ENCODE measurements around the gene BSPRY. TPM values are rescaled to one million over a fixed set of nuclear protein-coding genes. Genes with fewer than 3 reads are reported as not detected.

The BSPRY gene
- total and polyA plus RNA-seq, 2 experiments from 2014 or later, result 6.1 to 12.0 TPM

DNA sequence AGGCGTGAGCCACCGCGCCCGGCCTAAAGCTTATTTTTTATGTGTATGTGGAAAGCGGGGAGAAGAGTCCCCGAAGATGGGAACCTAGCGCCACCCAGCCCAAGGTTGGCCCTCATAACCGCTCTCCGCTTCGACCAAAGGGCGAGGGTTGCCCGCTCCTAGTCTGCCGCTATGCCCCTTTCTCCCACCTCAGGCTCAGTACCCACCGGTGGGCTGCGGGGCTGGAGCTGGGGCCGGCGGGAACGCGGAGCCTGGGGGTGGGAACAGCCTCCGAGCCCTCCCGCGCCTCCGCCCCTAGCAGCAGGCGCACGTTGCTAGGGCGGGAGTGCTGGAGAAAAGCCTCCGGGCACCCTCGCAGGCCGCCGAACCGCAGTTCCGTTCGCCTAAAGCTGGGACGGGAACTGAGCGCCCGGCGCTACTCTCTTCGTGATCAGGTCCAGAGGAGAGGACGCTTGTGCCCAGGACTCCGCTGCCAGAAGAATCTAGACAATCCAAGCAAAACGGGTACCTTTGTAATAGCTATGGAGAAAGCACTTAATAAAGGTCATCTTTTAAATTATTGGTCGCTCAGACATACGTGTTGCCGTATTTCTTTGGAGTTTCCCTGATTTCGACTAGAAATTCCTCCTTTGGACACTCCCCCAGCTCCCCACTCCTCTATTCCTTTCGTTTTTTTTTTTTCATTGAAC is 9.2 kb upstream of the BSPRY start, which contains the start of gene WDR31:
TSS of gene WDR31 (minus strand) at position 265 of the 689 bp plus-strand sequence. CDS start 8,253 bp downstream, outside the sequence.
- DNase-seq (ENCODE audit: low spot score), result peak; percentile 92
- peak within 1 kb of the TSS; percentile 84 for H2AFZ ChIP-seq
- no peaks in the 10 kb centered on the region for H3K27me3 ChIP-seq

DNA sequence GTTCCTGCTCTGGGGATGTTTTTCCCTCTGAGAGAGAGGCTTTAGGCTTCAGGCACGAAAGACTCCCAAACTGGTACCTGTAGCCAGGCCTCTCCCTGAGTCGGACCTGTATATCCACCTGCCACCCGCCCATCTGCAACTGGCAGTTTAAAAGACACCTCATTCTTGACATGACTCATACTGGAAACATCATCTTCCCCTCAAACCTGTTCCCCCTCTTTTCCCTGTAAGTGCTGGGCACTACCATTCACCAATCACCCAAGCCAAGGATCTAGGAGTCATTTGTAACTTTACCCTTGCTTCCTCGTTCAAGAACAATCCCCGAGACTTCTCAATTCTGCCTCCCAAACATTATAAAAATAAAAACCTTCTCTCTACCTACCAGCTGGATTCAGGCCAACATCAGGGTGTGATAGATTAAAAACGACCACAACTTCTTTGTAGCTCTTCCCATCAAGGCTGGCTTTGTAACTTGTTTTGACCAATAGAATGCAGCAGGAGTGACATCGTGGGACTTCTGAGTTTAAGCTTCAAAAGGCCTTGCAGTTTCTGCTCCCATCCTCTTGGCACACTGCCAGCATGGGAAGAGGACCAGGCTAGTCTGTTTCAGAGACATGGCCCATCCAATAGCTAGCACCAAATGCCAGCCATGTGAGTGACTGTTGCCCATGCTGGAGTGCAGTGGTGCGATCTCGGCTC is 7.5 kb upstream of the BSPRY start:
- peak overlapping the region; percentile 36 for H3K27ac ChIP-seq
- no peak overlapping the region for H3K4me2 ChIP-seq
- H2AFZ ChIP-seq, result no peak overlapping the region
- no peaks in the 10 kb centered on the region for H4K20me1 ChIP-seq (ENCODE audit: insufficient read depth, poor library complexity, severe bottlenecking)
- no peak for TF ChIP-seq EZH2 (IDR thresholded peaks at IDR 0.05; ENCODE audit: borderline replicate concordance)
- TF ChIP-seq EZH2phosphoT487 (IDR thresholded peaks at IDR 0.05; ENCODE audit: low read depth, severe bottlenecking, unreplicated experiment), result no peak
- TF ChIP-seq, protein P1, sequence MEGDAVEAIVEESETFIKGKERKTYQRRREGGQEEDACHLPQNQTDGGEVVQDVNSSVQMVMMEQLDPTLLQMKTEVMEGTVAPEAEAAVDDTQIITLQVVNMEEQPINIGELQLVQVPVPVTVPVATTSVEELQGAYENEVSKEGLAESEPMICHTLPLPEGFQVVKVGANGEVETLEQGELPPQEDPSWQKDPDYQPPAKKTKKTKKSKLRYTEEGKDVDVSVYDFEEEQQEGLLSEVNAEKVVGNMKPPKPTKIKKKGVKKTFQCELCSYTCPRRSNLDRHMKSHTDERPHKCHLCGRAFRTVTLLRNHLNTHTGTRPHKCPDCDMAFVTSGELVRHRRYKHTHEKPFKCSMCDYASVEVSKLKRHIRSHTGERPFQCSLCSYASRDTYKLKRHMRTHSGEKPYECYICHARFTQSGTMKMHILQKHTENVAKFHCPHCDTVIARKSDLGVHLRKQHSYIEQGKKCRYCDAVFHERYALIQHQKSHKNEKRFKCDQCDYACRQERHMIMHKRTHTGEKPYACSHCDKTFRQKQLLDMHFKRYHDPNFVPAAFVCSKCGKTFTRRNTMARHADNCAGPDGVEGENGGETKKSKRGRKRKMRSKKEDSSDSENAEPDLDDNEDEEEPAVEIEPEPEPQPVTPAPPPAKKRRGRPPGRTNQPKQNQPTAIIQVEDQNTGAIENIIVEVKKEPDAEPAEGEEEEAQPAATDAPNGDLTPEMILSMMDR (IDR thresholded peaks at IDR 0.05; ENCODE audit: poor library complexity), result no peak
- no peaks in the 10 kb centered on the region for H3K4me1 ChIP-seq (ENCODE audit: insufficient read depth)
- 77% methylated on average over 9 of the region's 9 CpGs for WGBS (ENCODE audit: low lambda C conversion rate, missing lambda C conversion rate)
- H3K4me3 ChIP-seq, result no peak overlapping the region
- H3K27me3 ChIP-seq, result no peaks in the 10 kb centered on the region
- no peaks in the 10 kb centered on the region for H3K36me3 ChIP-seq (replicated peaks; ENCODE audit: insufficient read depth, low read depth)
- no peaks in the 10 kb centered on the region for H3K9me3 ChIP-seq (ENCODE audit: low read depth)
- peak; percentile 16 for DNase-seq (ENCODE audit: low spot score)
- H3K9me2 ChIP-seq (replicated peaks; ENCODE audit: insufficient read depth), result no peaks in the 10 kb centered on the region
- no peaks in the 10 kb centered on the region for H3K79me2 ChIP-seq

More for the DNA sequence above, 9.2 kb upstream of the BSPRY start, which contains the start of gene WDR31:
- 2% methylated on average over 46 of the region's 46 CpGs for WGBS (ENCODE audit: low lambda C conversion rate, missing lambda C conversion rate)
- Histone ChIP-seq H3K36me3 (replicated peaks; ENCODE audit: insufficient read depth, low read depth) (no peaks in the 10 kb centered on the region), H3K4me1 (ENCODE audit: insufficient read depth) (no peaks in the 10 kb centered on the region), H3K4me3 (peak within 1 kb of the TSS; percentile 87), H3K27ac (peak within 1 kb of the TSS; percentile 75), H3K9me2 (replicated peaks; ENCODE audit: insufficient read depth) (no peaks in the 10 kb centered on the region), H3K79me2 (no peaks in the 10 kb centered on the region), H3K9me3 (ENCODE audit: low read depth) (no peaks in the 10 kb centered on the region), H3K4me2 (peak within 1 kb of the TSS; percentile 79), H4K20me1 (ENCODE audit: insufficient read depth, poor library complexity, severe bottlenecking) (no peaks in the 10 kb centered on the region)
- TF ChIP-seq EZH2 (IDR thresholded peaks at IDR 0.05; ENCODE audit: borderline replicate concordance) (no peak), EZH2phosphoT487 (IDR thresholded peaks at IDR 0.05; ENCODE audit: low read depth, severe bottlenecking, unreplicated experiment) (no peak)
- TF ChIP-seq, protein P1 (IDR thresholded peaks at IDR 0.05; ENCODE audit: poor library complexity), result no peak

DNA sequence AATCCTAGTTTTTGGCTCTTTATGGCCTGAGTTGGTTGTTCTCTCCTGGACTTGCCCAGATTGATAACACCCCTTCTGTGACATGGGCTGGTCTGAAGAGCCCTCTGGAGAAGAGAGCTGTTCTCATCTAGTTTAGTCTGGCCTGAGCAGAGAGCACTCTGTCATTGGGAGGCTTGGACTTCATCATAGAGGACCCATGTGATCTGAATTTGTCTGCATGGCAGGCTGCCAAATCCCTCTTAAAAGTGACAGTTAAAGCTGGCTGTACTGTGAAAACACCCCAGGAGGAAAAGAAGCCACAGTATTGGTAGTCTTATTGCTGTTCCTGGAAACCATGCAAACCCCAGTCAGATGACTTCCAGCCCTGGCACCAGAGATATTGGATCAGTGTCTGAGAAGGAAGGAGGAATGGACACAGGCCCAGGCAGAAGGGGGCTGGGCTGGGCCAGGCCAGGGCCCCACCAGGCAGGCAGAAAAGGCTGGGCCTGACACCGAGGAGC is 5.6 kb upstream of the BSPRY start:
- TF ChIP-seq EZH2 (IDR thresholded peaks at IDR 0.05; ENCODE audit: borderline replicate concordance) (no peak), EZH2phosphoT487 (IDR thresholded peaks at IDR 0.05; ENCODE audit: low read depth, severe bottlenecking, unreplicated experiment) (no peak)
- TF ChIP-seq, protein P1 (IDR thresholded peaks at IDR 0.05; ENCODE audit: poor library complexity), result no peak
- H2AFZ ChIP-seq, result no peak overlapping the region
- H3K27ac ChIP-seq, result peak overlapping the region; percentile 87
- DNase-seq (ENCODE audit: low spot score), result peak; percentile 84
- peaks cover under 1% of the 10 kb centered on the region for H3K4me1 ChIP-seq (ENCODE audit: insufficient read depth)
- H3K9me3 ChIP-seq (ENCODE audit: low read depth), result no peaks in the 10 kb centered on the region
- H3K9me2 ChIP-seq (replicated peaks; ENCODE audit: insufficient read depth), result no peaks in the 10 kb centered on the region
- WGBS (ENCODE audit: low lambda C conversion rate, missing lambda C conversion rate), result 65% methylated on average over 1 of the region's 1 CpG
- no peaks in the 10 kb centered on the region for H3K36me3 ChIP-seq (replicated peaks; ENCODE audit: insufficient read depth, low read depth)
- H3K4me3 ChIP-seq, result no peak overlapping the region
- H3K27me3 ChIP-seq, result no peaks in the 10 kb centered on the region
- H4K20me1 ChIP-seq (ENCODE audit: insufficient read depth, poor library complexity, severe bottlenecking), result no peaks in the 10 kb centered on the region
- H3K79me2 ChIP-seq, result no peaks in the 10 kb centered on the region
- no peak overlapping the region for H3K4me2 ChIP-seq
